ENCODE results near the gene PCDH15.

DNA sequence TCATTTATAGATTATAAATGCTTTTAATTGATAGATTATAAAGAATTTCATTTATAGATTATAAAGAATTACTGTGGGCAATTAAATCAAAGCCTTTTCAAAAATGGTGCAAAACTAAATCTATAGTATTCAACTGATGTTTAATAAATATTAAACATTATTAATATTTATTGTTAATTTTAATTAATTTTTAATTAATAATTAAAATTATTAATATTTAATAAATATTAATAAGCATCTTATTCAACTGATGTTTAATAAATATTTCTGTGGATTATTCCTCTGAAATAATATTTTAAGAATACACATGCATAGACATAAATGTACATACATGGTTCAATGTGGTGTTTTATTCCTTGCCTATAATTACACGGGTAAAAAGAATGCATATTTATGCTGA, 346.8 kb downstream of the PCDH15 start:
- TF ChIP-seq, protein P1, sequence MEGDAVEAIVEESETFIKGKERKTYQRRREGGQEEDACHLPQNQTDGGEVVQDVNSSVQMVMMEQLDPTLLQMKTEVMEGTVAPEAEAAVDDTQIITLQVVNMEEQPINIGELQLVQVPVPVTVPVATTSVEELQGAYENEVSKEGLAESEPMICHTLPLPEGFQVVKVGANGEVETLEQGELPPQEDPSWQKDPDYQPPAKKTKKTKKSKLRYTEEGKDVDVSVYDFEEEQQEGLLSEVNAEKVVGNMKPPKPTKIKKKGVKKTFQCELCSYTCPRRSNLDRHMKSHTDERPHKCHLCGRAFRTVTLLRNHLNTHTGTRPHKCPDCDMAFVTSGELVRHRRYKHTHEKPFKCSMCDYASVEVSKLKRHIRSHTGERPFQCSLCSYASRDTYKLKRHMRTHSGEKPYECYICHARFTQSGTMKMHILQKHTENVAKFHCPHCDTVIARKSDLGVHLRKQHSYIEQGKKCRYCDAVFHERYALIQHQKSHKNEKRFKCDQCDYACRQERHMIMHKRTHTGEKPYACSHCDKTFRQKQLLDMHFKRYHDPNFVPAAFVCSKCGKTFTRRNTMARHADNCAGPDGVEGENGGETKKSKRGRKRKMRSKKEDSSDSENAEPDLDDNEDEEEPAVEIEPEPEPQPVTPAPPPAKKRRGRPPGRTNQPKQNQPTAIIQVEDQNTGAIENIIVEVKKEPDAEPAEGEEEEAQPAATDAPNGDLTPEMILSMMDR (IDR thresholded peaks at IDR 0.05): no peak
- no peak for TF ChIP-seq POLR2A (IDR thresholded peaks at IDR 0.05)

Data from esophagus squamous epithelium (tissue), 4 donors.